SK-N-MC (cell line): ENCODE measurements around the gene SYCP2.

Source experiments
- EZH2 ChIP-seq: fragments of 200-600 bp; sonication (generic); IDR thresholded peaks from one replicate; pipeline ENCODE4 v1.6.1; 2017; ENCODE audit warnings: antibody characterized with exemption
- FOXP2 ChIP-seq: optimal IDR thresholded peaks from 2 replicates; pipeline ENCODE3; 2011; ENCODE audit warnings: mild to moderate bottlenecking, moderate library complexity; ENCODE audit not compliant: insufficient read depth; ENCODE audit errors: extremely low read length, control extremely low read depth
- POLR2AphosphoS5 ChIP-seq: IDR thresholded peaks from 2 replicates; pipeline ENCODE4 v1.6.1; 2012; ENCODE audit warnings: mild to moderate bottlenecking, low read depth, low read length, borderline replicate concordance

DNA sequence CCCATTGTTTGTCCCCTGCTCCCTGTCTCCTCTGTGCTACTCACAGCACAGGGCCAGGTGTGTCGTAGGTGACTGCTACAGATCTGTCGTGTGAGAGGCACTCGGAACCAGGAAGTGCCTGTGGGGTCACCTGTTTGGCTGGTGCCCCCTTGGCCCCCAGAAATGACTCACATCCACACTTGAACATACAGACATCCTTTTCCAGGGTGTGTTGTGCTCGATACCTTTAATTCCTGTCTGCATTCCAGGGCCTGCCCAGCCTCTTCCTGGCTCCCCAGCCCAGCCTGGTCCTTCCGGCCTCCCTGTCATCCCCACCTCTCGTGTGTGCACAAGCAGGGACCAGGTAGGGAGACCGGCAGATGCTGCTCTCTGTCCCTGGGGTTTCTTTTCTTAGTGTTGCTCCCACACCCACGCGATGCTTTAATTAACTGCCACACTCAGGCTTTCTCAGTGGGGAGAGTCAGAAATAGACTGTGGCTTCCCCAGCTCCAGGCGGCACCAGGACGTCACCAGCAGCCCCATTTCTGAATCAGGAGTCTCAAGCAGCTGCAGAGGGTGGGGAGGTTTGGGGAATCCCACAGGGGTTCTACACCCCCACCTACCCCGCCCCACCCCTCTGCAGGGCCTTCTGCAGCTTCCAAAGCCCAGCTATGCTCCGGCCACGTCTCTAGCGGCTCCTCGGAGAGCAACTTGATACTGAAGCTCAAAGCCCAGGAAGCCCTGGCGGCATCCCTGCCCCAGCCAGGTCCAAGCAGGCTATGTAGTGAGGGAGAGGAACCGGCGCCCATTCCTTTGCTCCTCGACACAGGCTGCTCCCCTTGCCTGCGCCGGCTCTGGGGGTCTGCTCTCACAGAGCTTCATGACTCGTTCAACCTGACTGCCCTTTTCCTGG lies 102.2 kb downstream of the SYCP2 start:
- no peak for TF ChIP-seq POLR2AphosphoS5
- TF ChIP-seq EZH2, result no peak
- TF ChIP-seq FOXP2, result no peak
